GM12878 (cell line): ENCODE data around the gene ITSN2. TPM values are rescaled to one million over a fixed set of nuclear protein-coding genes. Genes with fewer than 3 reads are reported as not detected.
A peak's percentile ranks its signal among the peaks of the same experiment; 100 is the strongest.

Source experiments
- ATAC-seq: fragments of 200-7000 bp; cut with Tn5 transposase; 3 replicates; pipeline ENCODE4 v1.9.1; 2020; ENCODE audit warnings: mild to moderate bottlenecking, moderate library complexity
- BruUV-seq: library from RNA; stranded (reverse); fragments of 400-500 nt; replicated peaks from 2 replicates; lab custom pipeline; 2021; lab: Mats Ljungman, UMichigan
- CTCF ChIA-PET: fragments of 300-600 bp; sonication (Branson Sonifier 250); formaldehyde crosslinking; extraction: SDS; loops from one replicate; lab custom pipeline; 2021; ENCODE audit warnings: inconsistent platforms; lab: Yijun Ruan, JAX
- POLR2A ChIA-PET: fragments of 350-600 bp; formaldehyde crosslinking; extraction: SDS; loops from one replicate; lab custom pipeline; 2021; ENCODE audit warnings: inconsistent platforms; lab: Charles Lee
- RAD21 ChIA-PET: fragments of 300-600 bp; sonication (Branson Sonifier 250); formaldehyde crosslinking; loops from one replicate; lab custom pipeline; 2023; ENCODE audit warnings: antibody characterized with exemption; ENCODE audit not compliant: unreplicated experiment; lab: Charles Lee
- SMC1A ChIA-PET: fragments of 300-600 bp; sonication (Branson Sonifier 250); formaldehyde crosslinking; loops from one replicate; lab custom pipeline; 2023; ENCODE audit not compliant: unreplicated experiment, uncharacterized antibody; lab: Charles Lee
- DNase-seq: peaks from one replicate; pipeline ENCODE4 v3.0.0-alpha.2; 2011; ENCODE audit warnings: low read depth, low spot score
- FAIRE-seq: peaks from 3 replicates; lab custom pipeline; 2011; peaks lifted over from hg19 to GRCh38; lab: Jason Lieb, UNC
- H2AFZ ChIP-seq: 2 replicates; pipeline ENCODE4 v1.6.0; 2011; ENCODE audit warnings: low read depth, low read length, control low read depth; ENCODE audit not compliant: control insufficient read depth
- H3K27ac ChIP-seq: 2 replicates; pipeline ENCODE4 v1.5.1; 2011; ENCODE audit warnings: control low read depth; ENCODE audit not compliant: control insufficient read depth, insufficient read depth
- H3K27me3 ChIP-seq, 2 experiments: replicated peaks in 1 of 2; 2 replicates each; pipeline versions ENCODE4 v1.6.0 to v1.6.1; 2011; ENCODE audit warnings: low read length in 1 of 2; ENCODE audit not compliant: control insufficient read depth in 2 of 2, insufficient read depth in 2 of 2
- H3K36me3 ChIP-seq, 2 experiments: 2 replicates each; pipeline ENCODE4 v1.5.1; 2011; ENCODE audit warnings: low read length in 1 of 2; ENCODE audit not compliant: control insufficient read depth in 2 of 2, insufficient read depth in 2 of 2
- H3K4me1 ChIP-seq: 2 replicates; pipeline ENCODE4 v1.6.1; 2011; ENCODE audit warnings: mild to moderate bottlenecking, low read length, moderate library complexity, mixed read lengths; ENCODE audit not compliant: control insufficient read depth, insufficient read depth
- H3K4me2 ChIP-seq: 2 replicates; pipeline ENCODE4 v1.6.0; 2011; ENCODE audit warnings: control low read depth; ENCODE audit not compliant: control insufficient read depth, insufficient read depth
- H3K4me3 ChIP-seq: fragments of 200-600 bp; sonication (generic); 2 replicates; pipeline ENCODE4 v1.5.1; 2016
- H3K79me2 ChIP-seq: 2 replicates; pipeline ENCODE4 v1.6.0; 2011; ENCODE audit warnings: low read length; ENCODE audit not compliant: control insufficient read depth, insufficient read depth
- H3K9ac ChIP-seq: 2 replicates; pipeline ENCODE4 v1.8.0; 2011; ENCODE audit warnings: low read length, control low read depth, mixed read lengths; ENCODE audit not compliant: control insufficient read depth, insufficient read depth
- H3K9me3 ChIP-seq: replicated peaks from 3 replicates; pipeline ENCODE4 v1.5.1; 2011; ENCODE audit warnings: mild to moderate bottlenecking, low read length; ENCODE audit not compliant: control insufficient read depth, insufficient read depth
- H4K20me1 ChIP-seq: 2 replicates; pipeline ENCODE4 v1.6.0; 2011; ENCODE audit not compliant: control insufficient read depth, insufficient read depth
- BCL3 ChIP-seq: IDR thresholded peaks from 2 replicates; pipeline ENCODE4 v1.6.1; 2011; ENCODE audit warnings: borderline replicate concordance, low read depth, mild to moderate bottlenecking, moderate library complexity, low read length; ENCODE audit not compliant: insufficient read depth, poor library complexity, severe bottlenecking
- BRCA1 ChIP-seq: IDR thresholded peaks from 2 replicates; pipeline ENCODE4 v1.6.1; 2011; ENCODE audit warnings: low read depth, low read length, improper control_type of control experiment
- EED ChIP-seq: sonication (generic); IDR thresholded peaks from 2 replicates; pipeline ENCODE4 v1.6.1; 2016; ENCODE audit warnings: antibody characterized with exemption, low read depth
- JUNB ChIP-seq: IDR thresholded peaks from 2 replicates; pipeline ENCODE4 v1.6.1; 2016; ENCODE audit warnings: antibody characterized with exemption, mild to moderate bottlenecking
- MEF2B ChIP-seq: fragments of 450-650 bp; IDR thresholded peaks from 2 replicates; pipeline ENCODE4 v1.6.1; 2018; ENCODE audit warnings: mild to moderate bottlenecking, moderate library complexity; ENCODE audit not compliant: partially characterized antibody, poor library complexity, severe bottlenecking
- MTA2 ChIP-seq: fragments of 450-650 bp; IDR thresholded peaks from 2 replicates; pipeline ENCODE4 v1.6.1; 2016; ENCODE audit warnings: low read depth, mild to moderate bottlenecking, moderate library complexity
- NR2F1 ChIP-seq: fragments of 450-650 bp; conservative IDR thresholded peaks from 2 replicates; pipeline ENCODE4 v1.6.1; 2017; ENCODE audit warnings: mild to moderate bottlenecking
- NRF1 ChIP-seq: conservative IDR thresholded peaks from 2 replicates; pipeline ENCODE4 v1.6.1; 2011; ENCODE audit warnings: mild to moderate bottlenecking, low read depth, low read length, improper control_type of control experiment
- POLR2AphosphoS5 ChIP-seq: IDR thresholded peaks from 2 replicates; pipeline ENCODE4 v1.6.1; 2011; ENCODE audit warnings: mild to moderate bottlenecking, low read length, inconsistent platforms
- PRDM15 ChIP-seq: fragments of 450-650 bp; formaldehyde crosslinking; IDR thresholded peaks from 2 replicates; pipeline ENCODE4 v1.4.0; 2020; ENCODE audit warnings: mild to moderate bottlenecking, moderate library complexity
- RUNX3 ChIP-seq: IDR thresholded peaks from 2 replicates; pipeline ENCODE4 v1.6.1; 2012; ENCODE audit warnings: low read length, inconsistent platforms
- SIX5 ChIP-seq: IDR thresholded peaks from 2 replicates; pipeline ENCODE4 v1.6.1; 2011; ENCODE audit warnings: mild to moderate bottlenecking, low read depth, low read length, moderate library complexity; ENCODE audit not compliant: severe bottlenecking
- SMAD5 ChIP-seq: IDR thresholded peaks from 2 replicates; pipeline ENCODE4 v1.6.1; 2016; ENCODE audit warnings: antibody characterized with exemption, low read depth
- SMC3 ChIP-seq: IDR thresholded peaks from 2 replicates; pipeline ENCODE4 v1.6.1; 2011; ENCODE audit warnings: low read length, improper control_type of control experiment, borderline replicate concordance
- in situ Hi-C: fragments of 300-500 bp; cut with MboI; formaldehyde crosslinking; loops from 9 replicates; pipeline ENCODE4 v1.14.3; 2018; ENCODE audit warnings: mixed read lengths
- intact Hi-C: fragments of 100-400 bp; cut with micrococcal nuclease; formaldehyde crosslinking; loops from one replicate; pipeline ENCODE4 v1.14.2; 2022; ENCODE audit not compliant: unreplicated experiment
- polyA plus RNA-seq, 11 experiments: library from polyadenylated mRNA; depleted of rRNA in 4 of 11; unstranded in 6 of 11; stranded (reverse) in 5 of 11; fragments of >200 nt; fragmentation: Nextera tagmentation in 4 of 11; fragmentation: Illumina TruSeq in 1 of 11; extraction: Ambion mirVana in 4 of 11; extraction: Trizol in 1 of 11; gene quantifications; 1 replicate in 1 of 11; 2 replicates in 10 of 11; pipeline versions ENCODE4 v1.2.1 to v1.2.3, GENCODE V29; 2011 to 2016; ENCODE audit warnings: inconsistent platforms in 2 of 11, missing spikeins in 2 of 11, low read depth in 1 of 11
- total RNA-seq, 4 experiments: library from RNA; depleted of rRNA in 3 of 4; stranded (reverse); fragments of >200 nt in 3 of 4; fragmentation: Illumina TruSeq in 1 of 4; extraction: Trizol in 1 of 4; gene quantifications; 2 replicates each; pipeline versions ENCODE4 v1.2.1 to v1.2.3, GENCODE V29; 2013 to 2021
- TF ChIP-seq, protein P1 (sequence below): fragments of 450-650 bp; IDR thresholded peaks from 2 replicates; pipeline ENCODE4 v1.6.1; 2016; ENCODE audit warnings: mild to moderate bottlenecking

ITSN2 gene
- total and polyA plus RNA-seq, 10 of the 15 experiments (the other 5 are each of a cell fraction or from before 2014, with no cell fraction given) = 20.5 to 80.0 (median 54.7) TPM

DNA sequence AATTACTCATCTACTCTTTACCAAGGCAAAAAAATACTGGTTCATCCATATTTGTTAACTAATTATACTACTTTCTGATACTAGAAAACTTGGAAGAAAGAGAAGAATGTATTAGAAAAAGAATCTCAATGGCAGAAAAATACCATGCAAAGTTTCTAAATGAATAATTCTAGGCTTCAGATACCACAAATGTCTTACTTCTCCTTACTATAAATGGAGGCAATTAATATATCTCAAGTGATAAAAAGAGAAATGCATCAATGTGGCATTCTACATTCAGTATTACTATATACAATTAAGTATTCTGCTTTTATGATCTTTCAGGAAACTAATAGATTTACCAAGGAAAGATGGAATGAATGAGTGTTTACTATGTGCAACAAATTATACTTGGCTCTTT lies 85.5 kb downstream of the ITSN2 start:
- TF ChIP-seq NR2F1 = no peak
- no peak for TF ChIP-seq EED
- no peak for TF ChIP-seq POLR2AphosphoS5
- no peak for TF ChIP-seq NRF1
- no peak for TF ChIP-seq SMAD5
- peak; percentile 32; the same call in 1 of the 2 replicates for TF ChIP-seq RUNX3
- peak; percentile 9; the same call in 1 of the 2 replicates for TF ChIP-seq JUNB
- peak; percentile 45 for TF ChIP-seq MEF2B
- peak; percentile 28; the same call in 1 of the 2 replicates for TF ChIP-seq MTA2
- TF ChIP-seq BCL3 = no peak
- no peak for TF ChIP-seq PRDM15 (CRISPR knock-in tag)
- TF ChIP-seq, protein P1, sequence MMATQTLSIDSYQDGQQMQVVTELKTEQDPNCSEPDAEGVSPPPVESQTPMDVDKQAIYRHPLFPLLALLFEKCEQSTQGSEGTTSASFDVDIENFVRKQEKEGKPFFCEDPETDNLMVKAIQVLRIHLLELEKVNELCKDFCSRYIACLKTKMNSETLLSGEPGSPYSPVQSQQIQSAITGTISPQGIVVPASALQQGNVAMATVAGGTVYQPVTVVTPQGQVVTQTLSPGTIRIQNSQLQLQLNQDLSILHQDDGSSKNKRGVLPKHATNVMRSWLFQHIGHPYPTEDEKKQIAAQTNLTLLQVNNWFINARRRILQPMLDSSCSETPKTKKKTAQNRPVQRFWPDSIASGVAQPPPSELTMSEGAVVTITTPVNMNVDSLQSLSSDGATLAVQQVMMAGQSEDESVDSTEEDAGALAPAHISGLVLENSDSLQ = no peak
- no peak for TF ChIP-seq SMC3
- TF ChIP-seq SIX5 = no peak
- no peak for TF ChIP-seq BRCA1
- SMC1A ChIA-PET = interaction anchor here (0.9 to 2.4 kb wide), 5 partner anchors 10 to 65 kb away, joined by 3 to 12 read pairs (median 3); no protein-coding TSS in a partner anchor

More for the DNA sequence above, 85.5 kb downstream of the ITSN2 start:
- no TSS peak for BruUV-seq
- no peak for DNase-seq
- Histone ChIP-seq H3K27ac (no peak overlapping the region), H3K4me3 (no peak overlapping the region), H3K4me1 (peaks cover 14% of the 10 kb centered on the region), H4K20me1 (no peaks in the 10 kb centered on the region), H3K27me3 (no peaks in the 10 kb centered on the region), H3K4me2 (no peak overlapping the region), H3K36me3 (peaks cover 8 to 13% of the 10 kb centered on the region in 2 experiments), H3K9ac (no peak overlapping the region), H3K79me2 (no peaks in the 10 kb centered on the region), H3K9me3 (no peaks in the 10 kb centered on the region), H2AFZ (no peak overlapping the region)
- ATAC-seq = no peak
- ChIA-PET POLR2A (interaction anchor here (0.6 kb wide), 1 partner anchor 68 kb away, joined by 3 read pairs; no protein-coding TSS in a partner anchor), RAD21 (interaction anchor here (1.5 to 1.8 kb wide), 2 partner anchors 11 to 67 kb away, joined by 3 to 4 read pairs; no protein-coding TSS in a partner anchor), CTCF (interaction anchor here (0.6 to 1.7 kb wide), 3 partner anchors 10 to 107 kb away, joined by 3 to 5 read pairs (median 4); no protein-coding TSS in a partner anchor)
- in situ Hi-C loops = no loop called here
- peak; percentile 62 for FAIRE-seq
- intact Hi-C loops = no loop called here
